ENCODE data around the gene AGAP5.
"Not testable (repeated sequence)": the region's sequence is repeated elsewhere in the genome, so short reads cannot be mapped to it uniquely, and the experiment has no call there.

Gene AGAP5

GRCh38 chr10:73697675-73698159 is at the start of gene AGAP5:
TSS of gene AGAP5 (minus strand) at chr10:73698109. CDS start at chr10:73697755, 354 bp downstream.
- DNase-seq (ENCODE audit: low read depth), result not testable (repeated sequence)

GRCh38 chr10:73746721-73747120 is 48.8 kb upstream of the AGAP5 start:
- DNase-seq (ENCODE audit: low read depth), result no peak

- DNase-seq (ENCODE audit: low read depth), result peak; percentile 75
Measured at GRCh38 chr10:73744664-73744975, 46.7 kb upstream of the AGAP5 start.

GRCh38 chr10:73743905-73744663 is 46.2 kb upstream of the AGAP5 start, which contains the start of gene SEC24C:
TSS of gene SEC24C (plus strand) at chr10:73744372. CDS start at chr10:73746833, 2,461 bp downstream.
- peak; percentile 94 for DNase-seq (ENCODE audit: low read depth)

GRCh38 chr10:73743327-73743904 is 45.5 kb upstream of the AGAP5 start:
- no peak for DNase-seq (ENCODE audit: low read depth)

- no peak for DNase-seq (ENCODE audit: low read depth)
Measured at GRCh38 chr10:73742454-73742734, 44.5 kb upstream of the AGAP5 start.

GRCh38 chr10:73740501-73741254 is 42.8 kb upstream of the AGAP5 start:
- DNase-seq (ENCODE audit: low read depth), result not testable (repeated sequence)

GRCh38 chr10:73734796-73735305 is 36.9 kb upstream of the AGAP5 start:
- no peak for DNase-seq (ENCODE audit: low read depth)

- no peak for DNase-seq (ENCODE audit: low read depth)
Measured at GRCh38 chr10:73734028-73734720, 36.3 kb upstream of the AGAP5 start.

GRCh38 chr10:73732931-73733623 is 35.2 kb upstream of the AGAP5 start:
- DNase-seq (ENCODE audit: low read depth), result no peak

GRCh38 chr10:73732426-73732825 is 34.5 kb upstream of the AGAP5 start:
- no peak for DNase-seq (ENCODE audit: low read depth)

GRCh38 chr10:73731588-73732375 is 33.9 kb upstream of the AGAP5 start:
- no peak for DNase-seq (ENCODE audit: low read depth)

GRCh38 chr10:73730153-73730906 is 32.4 kb upstream of the AGAP5 start:
- peak; percentile 90 for DNase-seq (ENCODE audit: low read depth)

GRCh38 chr10:73729781-73730152 is 31.9 kb upstream of the AGAP5 start:
- peak; percentile 59 for DNase-seq (ENCODE audit: low read depth)

- no peak for DNase-seq (ENCODE audit: low read depth)
Measured at GRCh38 chr10:73723516-73723915, 25.6 kb upstream of the AGAP5 start.

GRCh38 chr10:73720561-73720960 is 22.7 kb upstream of the AGAP5 start:
- DNase-seq (ENCODE audit: low read depth), result peak; percentile 81

- no peak for DNase-seq (ENCODE audit: low read depth)
Measured at GRCh38 chr10:73717556-73717955, 19.6 kb upstream of the AGAP5 start.

GRCh38 chr10:73716251-73716650 is 18.3 kb upstream of the AGAP5 start:
- DNase-seq (ENCODE audit: low read depth), result no peak

- not testable (repeated sequence) for DNase-seq (ENCODE audit: low read depth)
Measured at GRCh38 chr10:73715179-73716156, 17.6 kb upstream of the AGAP5 start.
